Upper lobe of left lung (tissue), 4 donors: ENCODE results near the gene CBL.

Experiments
- POLR2A ChIP-seq, 4 donors: fragments of 450-650 bp; IDR thresholded peaks; one replicate each; pipeline ENCODE4 v1.5.1; 2016 to 2017; ENCODE audit warnings: antibody characterized with exemption in 4 of 4, mild to moderate bottlenecking in 2 of 4
- TF ChIP-seq, protein P1 (sequence below), 6 experiments: fragments of 450-650 bp in 4 of 6; fragments of 200-600 bp in 2 of 6; sonication (generic) in 2 of 6; IDR thresholded peaks; one replicate each; pipeline ENCODE4 v1.5.1; 2016 to 2019; ENCODE audit warnings: antibody characterized with exemption in 6 of 6

DNA sequence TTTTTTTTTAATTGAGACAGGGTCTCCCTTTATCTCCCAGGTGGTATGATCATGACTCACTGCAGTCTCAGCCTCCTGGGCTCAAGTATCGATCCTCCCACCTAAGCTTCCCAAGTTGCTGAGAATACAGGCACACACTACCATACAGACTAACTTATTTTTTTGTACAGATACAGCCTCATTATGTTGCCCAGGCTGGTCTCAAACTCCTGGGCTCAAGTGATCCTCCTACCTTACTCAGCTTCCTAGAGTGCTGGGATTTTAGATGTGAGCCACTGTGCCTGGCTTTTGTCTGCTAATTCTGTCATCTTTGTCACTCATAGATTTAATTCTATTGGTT lies 43.5 kb downstream of the CBL start:
- no peak for TF ChIP-seq POLR2A (IDR thresholded peaks at IDR 0.05)
- TF ChIP-seq, protein P1, sequence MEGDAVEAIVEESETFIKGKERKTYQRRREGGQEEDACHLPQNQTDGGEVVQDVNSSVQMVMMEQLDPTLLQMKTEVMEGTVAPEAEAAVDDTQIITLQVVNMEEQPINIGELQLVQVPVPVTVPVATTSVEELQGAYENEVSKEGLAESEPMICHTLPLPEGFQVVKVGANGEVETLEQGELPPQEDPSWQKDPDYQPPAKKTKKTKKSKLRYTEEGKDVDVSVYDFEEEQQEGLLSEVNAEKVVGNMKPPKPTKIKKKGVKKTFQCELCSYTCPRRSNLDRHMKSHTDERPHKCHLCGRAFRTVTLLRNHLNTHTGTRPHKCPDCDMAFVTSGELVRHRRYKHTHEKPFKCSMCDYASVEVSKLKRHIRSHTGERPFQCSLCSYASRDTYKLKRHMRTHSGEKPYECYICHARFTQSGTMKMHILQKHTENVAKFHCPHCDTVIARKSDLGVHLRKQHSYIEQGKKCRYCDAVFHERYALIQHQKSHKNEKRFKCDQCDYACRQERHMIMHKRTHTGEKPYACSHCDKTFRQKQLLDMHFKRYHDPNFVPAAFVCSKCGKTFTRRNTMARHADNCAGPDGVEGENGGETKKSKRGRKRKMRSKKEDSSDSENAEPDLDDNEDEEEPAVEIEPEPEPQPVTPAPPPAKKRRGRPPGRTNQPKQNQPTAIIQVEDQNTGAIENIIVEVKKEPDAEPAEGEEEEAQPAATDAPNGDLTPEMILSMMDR (IDR thresholded peaks at IDR 0.05): no peak
